Heart left ventricle (tissue), 16 donors: ENCODE data around the gene DIP2C. TPM values are rescaled to one million over a fixed set of nuclear protein-coding genes. Genes with fewer than 3 reads are reported as not detected.
A peak's percentile ranks its signal among the peaks of the same experiment; 100 is the strongest.

Source experiments
- ATAC-seq, 4 donors: fragments of 200-7000 bp; cut with Tn5 transposase; one replicate each; pipeline ENCODE4 v1.9.1; 2020 to 2022; ENCODE audit warnings: moderate library complexity in 4 of 4, mild to moderate bottlenecking in 3 of 4, moderate number of reproducible peaks in 1 of 4
- DNase-seq, 5 donors: peaks; one replicate each; pipeline ENCODE4 v3.0.0-alpha.2; 2020
- H3K27ac ChIP-seq, 12 donors: fragments of 200-600 bp; sonication (generic) in 4 of 12; one replicate each; pipeline versions ENCODE4 v1.5.0 to v1.8.0; 2016 to 2022; ENCODE audit warnings: mild to moderate bottlenecking in 2 of 12
- H3K27me3 ChIP-seq, 9 donors: fragments of 200-600 bp; sonication (generic) in 2 of 9; one replicate each; pipeline versions ENCODE4 v1.5.1 to v1.8.0; 2016 to 2022; ENCODE audit warnings: mild to moderate bottlenecking in 3 of 9
- H3K36me3 ChIP-seq, 9 donors: fragments of 200-600 bp; sonication (generic) in 2 of 9; one replicate each; pipeline versions ENCODE4 v1.5.0 to v1.8.0; 2018 to 2022; ENCODE audit warnings: mild to moderate bottlenecking in 2 of 9
- H3K4me1 ChIP-seq, 12 donors: fragments of 200-600 bp; sonication (generic) in 4 of 12; one replicate each; pipeline versions ENCODE4 v1.5.0 to v1.8.0; 2016 to 2022; ENCODE audit warnings: mild to moderate bottlenecking in 3 of 12
- H3K4me3 ChIP-seq, 12 donors: fragments of 200-600 bp; sonication (generic) in 4 of 12; one replicate each; pipeline versions ENCODE4 v1.5.0 to v1.8.0; 2017 to 2022; ENCODE audit warnings: mild to moderate bottlenecking in 9 of 12, moderate library complexity in 4 of 12
- H3K9me3 ChIP-seq, 12 donors: fragments of 200-600 bp; sonication (generic) in 4 of 12; one replicate each; pipeline versions ENCODE4 v1.5.0 to v1.8.0; 2016 to 2022; ENCODE audit warnings: mild to moderate bottlenecking in 1 of 12
- CTCF ChIP-seq, 12 donors: fragments of 200-600 bp; sonication (generic) in 4 of 12; IDR thresholded peaks; one replicate each; pipeline versions ENCODE4 v1.5.0 to v1.8.0; 2018 to 2022; ENCODE audit warnings: antibody characterized with exemption in 12 of 12, mild to moderate bottlenecking in 5 of 12
- POLR2A ChIP-seq, 2 donors: fragments of 450-650 bp; IDR thresholded peaks; one replicate each; pipeline ENCODE4 v1.6.1; 2017; ENCODE audit warnings: antibody characterized with exemption in 2 of 2, mild to moderate bottlenecking in 2 of 2, moderate library complexity in 2 of 2
- WGBS, 4 donors: extraction: QIAGEN DNeasy Blood & Tissue Kit in 2 of 4; methylation state at CpG; one replicate each; pipeline versions ENCODE4 v1.1.5 to v1.1.7; 2013 to 2018; 5-methylcytosine and 5-hydroxymethylcytosine counted together
- intact Hi-C, 10 donors: fragments of 100-400 bp; cut with DNase I; formaldehyde crosslinking; loops; one replicate each; pipeline versions ENCODE4 v1.11.1 to v1.14.2; 2022
- polyA plus RNA-seq, 2 donors: library from polyadenylated mRNA; stranded (reverse); fragments of 200-250 nt; gene quantifications; one replicate each; pipeline ENCODE4 v1.2.3, GENCODE V29; 2013
- total RNA-seq, 9 donors: library from RNA; depleted of rRNA in 2 of 9; stranded (reverse); fragments of >200 nt in 2 of 9; fragmentation: NEBNext Ultra II Directional in 3 of 9; extraction: Animal tissue kit (Norgen Biotek cat#: 25700) in 3 of 9; gene quantifications; one replicate each; pipeline versions ENCODE4 v1.1.0 to v1.2.4, GENCODE V29; 2016 to 2023
- donor health status: ischemic (EF 13 %, LVEDD 7.1; RV severe dilation, severe dysfunction).
- donor health status: healthy with polysubstance abuse.
- donor health status: DM: no; HTN: yes; CAD: no.
- donor health status: DM: no; HTN: no; CAD: no.
- donor health status: ischemic (EF 25% LVEDD 6.9; RV normal size, moderate dysfunction).
- donor health status: ischemic (EF 25% LVEDD 5.7; RV mildly dilated, moderate dysfunction).
- donor health status: healthy.
- donor health status: DM: yes; HTN: yes; CAD: no.
- donor health status: ischemic (EF 35%, LVEDD 5.7; RV mildly dilated, moderate dysfunction).
- donor health status: nonischemic (EF 11% LVEDD 7.7; RV severe dilation, severe dysfunction).
- donor health status: DM: yes; HTN: yes; CAD: no.
- donor health status: PGD.
- donor health status: ischemic (EF 29% LVEDD 5.4; RV normal size, mild dysfunction).
- donor health status: nonischemic (EF 23%, LVEDD 6.1; RV moderate dilation, normal function).

DIP2C gene
- total and polyA plus RNA-seq, 11 donors: 7.4 to 43.1 (median 28.5) TPM

- TF ChIP-seq CTCF (IDR thresholded peaks at IDR 0.05) (peak in 1 of 12 donors; percentile 9), POLR2A (IDR thresholded peaks at IDR 0.05) (no peak)
- ATAC-seq (no peak), DNase-seq (no peak)
- Histone ChIP-seq H3K27me3 (no peaks in the 10 kb centered on the region), H3K9me3 (no peaks in the 10 kb centered on the region), H3K4me1 (peaks cover 0 to under 1% (median 0%) of the 10 kb centered on the region in 12 donors), H3K36me3 (peaks cover 0 to 89% (median 35%) of the 10 kb centered on the region in 9 donors), H3K4me3 (no peak overlapping the region), H3K27ac (no peak overlapping the region)
- intact Hi-C loops: no loop called here
- 95 to 98% (median 96%) methylated on average over 4 of the region's 4 CpGs for WGBS, 4 donors
These were observed 401.7 kb downstream of the DIP2C start for GRCh38 chr10:287814-288213.

DNA sequence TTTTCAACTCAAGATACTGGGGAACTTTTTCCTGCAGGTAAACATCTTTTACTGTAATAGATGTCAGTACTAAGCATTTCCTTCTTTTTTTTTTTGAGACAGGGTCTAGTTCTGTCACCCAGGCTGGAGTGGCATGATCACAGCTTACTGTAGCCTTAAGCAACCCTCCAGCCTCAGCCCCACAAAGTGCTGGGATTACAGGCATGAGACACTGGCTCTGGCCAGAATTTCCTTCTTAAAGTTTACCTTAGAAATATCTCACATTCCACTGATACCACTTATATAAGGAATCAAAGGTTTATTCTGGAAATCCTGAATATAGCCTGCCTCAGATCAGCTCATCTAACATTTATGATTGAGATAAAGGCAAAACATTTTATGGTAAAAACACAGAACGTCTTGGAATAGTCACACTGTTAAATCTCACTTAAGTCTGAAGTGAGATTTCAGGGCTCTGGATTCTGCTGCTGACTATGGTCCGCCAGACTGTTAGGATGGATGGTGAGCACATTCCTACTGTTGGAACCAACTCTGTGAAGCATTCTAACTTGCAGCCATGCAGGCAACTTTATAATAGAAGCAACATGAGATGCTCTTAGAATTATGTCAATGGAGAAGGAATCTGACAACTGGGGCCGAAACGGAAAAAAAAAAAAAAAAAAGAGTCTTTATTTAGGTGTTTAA, 402.3 kb downstream of the DIP2C start:
- intact Hi-C loops: no loop called here
- H3K27me3 ChIP-seq: no peaks in the 10 kb centered on the region
- H3K9me3 ChIP-seq: no peaks in the 10 kb centered on the region
- no peak for DNase-seq
- no peak for ATAC-seq
- TF ChIP-seq POLR2A (IDR thresholded peaks at IDR 0.05) (no peak), CTCF (IDR thresholded peaks at IDR 0.05) (no peak)
- peaks cover 0 to 7% (median 0%) of the 10 kb centered on the region in 12 donors for H3K4me1 ChIP-seq
- H3K27ac ChIP-seq: no peak overlapping the region
- no peak overlapping the region for H3K4me3 ChIP-seq
- WGBS, 4 donors: 90 to 93% (median 91%) methylated on average over 4 of the region's 4 CpGs
- peaks cover 0 to 93% (median 42%) of the 10 kb centered on the region in 9 donors for H3K36me3 ChIP-seq

GRCh38 chr10:285216-285615, 404.3 kb downstream of the DIP2C start:
- Histone ChIP-seq H3K4me1 (peaks cover 0 to 10% (median 0%) of the 10 kb centered on the region in 12 donors), H3K9me3 (no peaks in the 10 kb centered on the region), H3K27ac (no peak overlapping the region), H3K36me3 (peaks cover 0 to 93% (median 56%) of the 10 kb centered on the region in 9 donors), H3K4me3 (no peak overlapping the region), H3K27me3 (no peaks in the 10 kb centered on the region)
- TF ChIP-seq CTCF (IDR thresholded peaks at IDR 0.05) (no peak), POLR2A (IDR thresholded peaks at IDR 0.05) (no peak)
- 68 to 77% (median 73%) methylated on average over 15 of the region's 15 CpGs for WGBS, 4 donors
- peak in 3 of 4 donors; percentile 30 to 35 (median 33) for ATAC-seq
- intact Hi-C loops: no loop called here
- DNase-seq: no peak

GRCh38 chr10:283916-284356, 405.5 kb downstream of the DIP2C start:
- no peak overlapping the region for H3K27ac ChIP-seq
- H3K27me3 ChIP-seq: no peaks in the 10 kb centered on the region
- intact Hi-C loops: no loop called here
- TF ChIP-seq CTCF (IDR thresholded peaks at IDR 0.05) (no peak), POLR2A (IDR thresholded peaks at IDR 0.05) (no peak)
- no peak for DNase-seq
- no peaks in the 10 kb centered on the region for H3K9me3 ChIP-seq
- H3K36me3 ChIP-seq: peaks cover 0 to 96% (median 59%) of the 10 kb centered on the region in 9 donors
- H3K4me1 ChIP-seq: peaks cover 0 to 18% (median 0%) of the 10 kb centered on the region in 12 donors
- WGBS, 4 donors: 92 to 95% (median 94%) methylated on average over 7 of the region's 7 CpGs
- ATAC-seq: no peak
- H3K4me3 ChIP-seq: no peak overlapping the region
